OCI-LY7 (cell line): Measurements from ENCODE around the gene ITGA8.

Experiments used
- EZH2phosphoT487 ChIP-seq: fragments of 200-600 bp; sonication (generic); IDR thresholded peaks from 2 replicates; pipeline ENCODE4 v1.6.1; 2018; ENCODE audit warnings: low read depth, borderline replicate concordance, mild to moderate bottlenecking, mixed run types, antibody characterized with exemption, low read length, moderate library complexity, mixed read lengths
- TF ChIP-seq, protein P1 (sequence below): fragments of 200-600 bp; sonication (generic); conservative IDR thresholded peaks from 2 replicates; pipeline ENCODE4 v1.5.1; 2014; ENCODE audit warnings: mild to moderate bottlenecking, antibody characterized with exemption, low read length, moderate library complexity, mixed read lengths

DNA sequence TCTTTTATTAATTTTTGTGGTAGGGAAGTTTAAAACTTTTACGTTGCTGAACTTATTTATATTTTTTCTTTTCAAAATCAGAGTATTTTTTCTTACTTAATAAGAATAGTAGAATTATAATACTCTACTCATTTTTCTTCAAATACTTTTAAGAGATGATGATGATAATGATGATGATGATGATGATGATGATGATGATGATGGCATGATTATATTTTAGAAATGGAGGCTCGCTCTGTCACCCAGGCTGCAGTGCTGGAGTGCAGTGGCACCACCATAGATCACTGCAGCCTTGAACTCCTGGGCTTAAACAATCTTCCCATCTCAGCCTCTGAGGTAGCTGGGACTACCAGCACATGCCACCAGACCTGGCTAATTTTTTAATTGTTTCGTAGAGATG lies 230.3 kb downstream of the ITGA8 start:
- TF ChIP-seq, protein P1, sequence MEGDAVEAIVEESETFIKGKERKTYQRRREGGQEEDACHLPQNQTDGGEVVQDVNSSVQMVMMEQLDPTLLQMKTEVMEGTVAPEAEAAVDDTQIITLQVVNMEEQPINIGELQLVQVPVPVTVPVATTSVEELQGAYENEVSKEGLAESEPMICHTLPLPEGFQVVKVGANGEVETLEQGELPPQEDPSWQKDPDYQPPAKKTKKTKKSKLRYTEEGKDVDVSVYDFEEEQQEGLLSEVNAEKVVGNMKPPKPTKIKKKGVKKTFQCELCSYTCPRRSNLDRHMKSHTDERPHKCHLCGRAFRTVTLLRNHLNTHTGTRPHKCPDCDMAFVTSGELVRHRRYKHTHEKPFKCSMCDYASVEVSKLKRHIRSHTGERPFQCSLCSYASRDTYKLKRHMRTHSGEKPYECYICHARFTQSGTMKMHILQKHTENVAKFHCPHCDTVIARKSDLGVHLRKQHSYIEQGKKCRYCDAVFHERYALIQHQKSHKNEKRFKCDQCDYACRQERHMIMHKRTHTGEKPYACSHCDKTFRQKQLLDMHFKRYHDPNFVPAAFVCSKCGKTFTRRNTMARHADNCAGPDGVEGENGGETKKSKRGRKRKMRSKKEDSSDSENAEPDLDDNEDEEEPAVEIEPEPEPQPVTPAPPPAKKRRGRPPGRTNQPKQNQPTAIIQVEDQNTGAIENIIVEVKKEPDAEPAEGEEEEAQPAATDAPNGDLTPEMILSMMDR = no peak
- TF ChIP-seq EZH2phosphoT487 = no peak
